H1 (cell line): Measurements from ENCODE around the gene RCL1. TPM values are rescaled to one million over a fixed set of nuclear protein-coding genes. Genes with fewer than 3 reads are reported as not detected.

Experiments used
- CTCF ChIA-PET: fragments of 300-600 bp; sonication (Branson Sonifier 250); formaldehyde crosslinking; loops from one replicate; lab custom pipeline; 2021; ENCODE audit not compliant: partially characterized antibody; lab: Charles Lee
- POLR2A ChIA-PET: fragments of 300-600 bp; sonication (Branson Sonifier 250); formaldehyde crosslinking; loops from one replicate; lab custom pipeline; 2021; ENCODE audit warnings: inconsistent platforms; ENCODE audit not compliant: partially characterized antibody; lab: Charles Lee
- DNase-seq, 2 experiments: peaks; one replicate each; pipeline versions ENCODE4 v3.0.0 to v3.0.0-alpha.2; 2010 to 2022; ENCODE audit warnings: low spot score in 2 of 2, low read depth in 1 of 2, mixed read lengths in 1 of 2
- FAIRE-seq: peaks from 2 replicates; lab custom pipeline; 2011; peaks lifted over from hg19 to GRCh38; lab: Jason Lieb, UNC
- H2AFZ ChIP-seq: 2 replicates; pipeline ENCODE4 v1.8.1; 2012; ENCODE audit warnings: low read length, inconsistent platforms
- H2AK5ac ChIP-seq: 2 replicates; pipeline ENCODE4 v1.6.1; 2013; ENCODE audit warnings: low read depth, low read length
- H2BK120ac ChIP-seq: replicated peaks from 2 replicates; pipeline ENCODE3; 2013; ENCODE audit warnings: low read depth, low read length, inconsistent platforms
- H2BK12ac ChIP-seq: 2 replicates; pipeline ENCODE4 v1.6.1; 2013; ENCODE audit warnings: low read depth, low read length
- H2BK15ac ChIP-seq: 2 replicates; pipeline ENCODE4 v1.6.1; 2013; ENCODE audit warnings: low read length
- H2BK20ac ChIP-seq: 2 replicates; pipeline ENCODE4 v1.6.1; 2013; ENCODE audit warnings: low read length
- H2BK5ac ChIP-seq: 2 replicates; pipeline ENCODE4 v1.6.1; 2013; ENCODE audit warnings: low read depth, low read length
- H3K14ac ChIP-seq: 2 replicates; pipeline ENCODE4 v1.6.1; 2013; ENCODE audit warnings: inconsistent platforms; ENCODE audit not compliant: insufficient read length
- H3K18ac ChIP-seq: 2 replicates; pipeline ENCODE4 v1.6.1; 2013; ENCODE audit warnings: low read length; ENCODE audit errors: extremely low read depth
- H3K23ac ChIP-seq: 2 replicates; pipeline ENCODE4 v1.6.1; 2013; ENCODE audit warnings: inconsistent platforms; ENCODE audit not compliant: insufficient read length
- H3K23me2 ChIP-seq: 2 replicates; pipeline ENCODE4 v1.6.1; 2013; ENCODE audit warnings: low read depth, low read length
- H3K27ac ChIP-seq: 2 replicates; pipeline ENCODE4 v1.6.1; 2011; ENCODE audit warnings: low read depth, low read length, inconsistent platforms
- H3K27me3 ChIP-seq, 4 experiments: replicated peaks in 1 of 4; 1 replicate in 1 of 4; 2 replicates in 3 of 4; pipeline versions ENCODE4 v1.6.1 to v1.8.1; 2011 to 2013; ENCODE audit warnings: low read length in 3 of 4, mild to moderate bottlenecking in 3 of 4, inconsistent platforms in 2 of 4, mixed read lengths in 2 of 4, moderate library complexity in 1 of 4; ENCODE audit not compliant: control insufficient read depth in 3 of 4, insufficient read depth in 3 of 4; ENCODE audit errors: extremely low read depth in 1 of 4
- H3K36me3 ChIP-seq, 4 experiments: 2 replicates each; pipeline versions ENCODE4 v1.6.1 to v1.8.1; 2011 to 2013; ENCODE audit warnings: mild to moderate bottlenecking in 4 of 4, low read length in 3 of 4, moderate library complexity in 2 of 4, control low read depth in 1 of 4, inconsistent platforms in 1 of 4; ENCODE audit not compliant: insufficient read depth in 4 of 4, control insufficient read depth in 2 of 4
- H3K4ac ChIP-seq: replicated peaks from 2 replicates; pipeline ENCODE3; 2013; ENCODE audit warnings: low read length, low read depth, mixed read lengths, inconsistent platforms; ENCODE audit not compliant: insufficient read length
- H3K4me1 ChIP-seq, 4 experiments: replicated peaks in 1 of 4; 1 replicate in 1 of 4; 2 replicates in 3 of 4; pipeline versions ENCODE4 v1.6.1 to v1.8.1; 2011 to 2013; ENCODE audit warnings: low read length in 3 of 4, inconsistent platforms in 2 of 4, mixed read lengths in 1 of 4; ENCODE audit not compliant: insufficient read depth in 4 of 4, control insufficient read depth in 3 of 4
- H3K4me2 ChIP-seq, 2 experiments: 2 replicates each; pipeline versions ENCODE4 v1.6.1 to v1.8.1; 2011 to 2013; ENCODE audit warnings: low read depth in 2 of 2, low read length in 2 of 2, control low read depth in 1 of 2, inconsistent platforms in 1 of 2, mild to moderate bottlenecking in 1 of 2; ENCODE audit not compliant: insufficient read depth in 1 of 2
- H3K4me3 ChIP-seq, 4 experiments: fragments of 200-600, 300-600 bp in 1 of 4; sonication (generic), shearing (Covaris generic), sonication (Bioruptor Twin) in 1 of 4; 2 replicates each; pipeline versions ENCODE4 v1.5.1 to v1.8.1; 2011 to 2016; ENCODE audit warnings: low read length in 4 of 4, low read depth in 3 of 4, control low read depth in 2 of 4, inconsistent platforms in 2 of 4, mild to moderate bottlenecking in 2 of 4, mixed read lengths in 1 of 4, moderate library complexity in 1 of 4; ENCODE audit not compliant: insufficient read depth in 2 of 4; ENCODE audit errors: extremely low read depth in 1 of 4
- H3K56ac ChIP-seq: replicated peaks from 2 replicates; pipeline ENCODE3; 2013; ENCODE audit warnings: low read depth, mild to moderate bottlenecking, mixed read lengths, low read length, inconsistent platforms; ENCODE audit not compliant: insufficient read length
- H3K79me1 ChIP-seq: 2 replicates; pipeline ENCODE4 v1.6.1; 2013; ENCODE audit warnings: low read depth, low read length, control low read depth
- H3K79me2 ChIP-seq, 2 experiments: 2 replicates each; pipeline versions ENCODE4 v1.6.1 to v1.8.1; 2012 to 2013; ENCODE audit warnings: low read length in 2 of 2, mild to moderate bottlenecking in 2 of 2, inconsistent platforms in 1 of 2; ENCODE audit not compliant: insufficient read depth in 2 of 2, control insufficient read depth in 1 of 2
- H3K9ac ChIP-seq, 4 experiments: replicated peaks in 1 of 4; 1 replicate in 1 of 4; 2 replicates in 3 of 4; pipeline versions ENCODE4 v1.6.1 to v1.8.1; 2011 to 2013; ENCODE audit warnings: low read depth in 3 of 4, low read length in 3 of 4, control low read depth in 2 of 4, mild to moderate bottlenecking in 2 of 4, moderate library complexity in 2 of 4, inconsistent platforms in 1 of 4; ENCODE audit errors: extremely low read depth in 1 of 4
- H3K9me3 ChIP-seq, 2 experiments: 2 replicates each; pipeline versions ENCODE4 v1.6.1 to v1.8.1; 2012 to 2013; ENCODE audit warnings: mild to moderate bottlenecking in 2 of 2, moderate library complexity in 2 of 2, control low read depth in 1 of 2, inconsistent platforms in 1 of 2, low read depth in 1 of 2, low read length in 1 of 2, mixed read lengths in 1 of 2; ENCODE audit not compliant: insufficient read depth in 2 of 2
- H4K20me1 ChIP-seq, 2 experiments: replicated peaks in 1 of 2; 2 replicates each; pipeline versions ENCODE3 to v1.8.1; 2011 to 2013; ENCODE audit warnings: inconsistent platforms in 2 of 2, low read length in 2 of 2, mild to moderate bottlenecking in 1 of 2; ENCODE audit not compliant: insufficient read depth in 2 of 2, control insufficient read depth in 1 of 2
- H4K5ac ChIP-seq: 2 replicates; pipeline ENCODE4 v1.6.1; 2013; ENCODE audit warnings: low read length, low read depth, mixed read lengths, inconsistent platforms; ENCODE audit not compliant: insufficient read length
- H4K8ac ChIP-seq: 2 replicates; pipeline ENCODE4 v1.8.0; 2013; ENCODE audit warnings: mild to moderate bottlenecking, moderate library complexity, low read length, inconsistent platforms; ENCODE audit not compliant: insufficient read depth; ENCODE audit errors: extremely low read depth
- H4K91ac ChIP-seq: replicated peaks from 2 replicates; pipeline ENCODE3; 2013; ENCODE audit warnings: low read length, mixed read lengths, inconsistent platforms; ENCODE audit not compliant: insufficient read length
- ATF2 ChIP-seq: IDR thresholded peaks from 2 replicates; pipeline ENCODE4 v1.6.1; 2012; ENCODE audit warnings: low read length, inconsistent platforms
- BRCA1 ChIP-seq: IDR thresholded peaks from 2 replicates; pipeline ENCODE4 v1.6.1; 2012; ENCODE audit warnings: low read depth, low read length, improper control_type of control experiment
- CHD1 ChIP-seq: IDR thresholded peaks from 2 replicates; pipeline ENCODE4 v1.6.1; 2012; ENCODE audit warnings: low read depth, low read length, improper control_type of control experiment
- RNF2 ChIP-seq: fragments of 200-900, 300-1000 bp; sonication (generic); IDR thresholded peaks from 2 replicates; pipeline ENCODE4 v1.7.1; 2016; ENCODE audit warnings: borderline replicate concordance, low read depth, mild to moderate bottlenecking, antibody characterized with exemption, low read length; ENCODE audit not compliant: poor library complexity, severe bottlenecking; ENCODE audit errors: missing control alignments
- SIN3A ChIP-seq, 2 experiments: IDR thresholded peaks in 1 of 2; conservative IDR thresholded peaks in 1 of 2; 2 replicates each; pipeline ENCODE4 v1.6.1; 2011 to 2012; ENCODE audit warnings: low read length in 2 of 2, improper control_type of control experiment in 1 of 2, low read depth in 1 of 2, mild to moderate bottlenecking in 1 of 2
- SIX5 ChIP-seq: IDR thresholded peaks from 2 replicates; pipeline ENCODE4 v1.6.1; 2011; ENCODE audit warnings: mild to moderate bottlenecking, low read depth, low read length
- SP4 ChIP-seq: IDR thresholded peaks from 2 replicates; pipeline ENCODE4 v1.6.1; 2012; ENCODE audit warnings: low read length, inconsistent platforms
- USF2 ChIP-seq: IDR thresholded peaks from 2 replicates; pipeline ENCODE4 v1.6.1; 2011; ENCODE audit warnings: low read length, improper control_type of control experiment
- YY1 ChIP-seq: IDR thresholded peaks from 2 replicates; pipeline ENCODE4 v1.6.1; 2011; ENCODE audit warnings: low read depth, mild to moderate bottlenecking, low read length
- whole genome bisulfite sequencing, 2 experiments: shearing (Covaris generic) in 1 of 2; methylation state at CpG; one replicate each; pipeline versions ENCODE4 v1.1.6 to v1.1.7; 2013 to 2015; ENCODE audit warnings: low lambda C conversion rate in 2 of 2, mixed read lengths in 2 of 2, inconsistent platforms in 1 of 2, low coverage in 1 of 2, missing lambda C conversion rate in 1 of 2; ENCODE audit not compliant: insufficient replicate concordance in 2 of 2, insufficient coverage in 1 of 2, insufficient read length in 1 of 2; ENCODE audit errors: extremely low coverage in 1 of 2, missing lambda C conversion rate in 1 of 2; 5-methylcytosine and 5-hydroxymethylcytosine counted together
- polyA plus RNA-seq, 7 experiments: library from polyadenylated mRNA; depleted of rRNA in 3 of 7; stranded (reverse) in 5 of 7; unstranded in 2 of 7; fragments of >200 nt in 5 of 7; fragments of 200-250 nt in 2 of 7; gene quantifications; 1 replicate in 5 of 7; 2 replicates in 1 of 7; 4 replicates in 1 of 7; pipeline versions ENCODE4 v1.2.1 to v1.2.3, GENCODE V29; 2011 to 2013; ENCODE audit warnings: missing spikeins in 2 of 7, mixed read lengths in 2 of 7
- total RNA-seq: library from RNA; stranded (reverse); fragmentation: NEBNext Ultra II Directional; extraction: Animal tissue kit (Norgen Biotek cat#: 25700); gene quantifications from 2 replicates; pipeline ENCODE4 v1.2.1, GENCODE V29; 2021

The RCL1 gene
- total and polyA plus RNA-seq, 2 of the 8 experiments (the other 6 are each of a cell fraction or from before 2014, with no cell fraction given), result 21.0 to 29.5 TPM

- Histone ChIP-seq H2AK5ac (no peak overlapping the region), H2BK12ac (no peak overlapping the region), H3K18ac (no peak overlapping the region), H3K14ac (no peak overlapping the region), H4K91ac (no peak overlapping the region), H2BK15ac (no peak overlapping the region), H3K4me2 (no peak overlapping the region), H3K9me3 (no peaks in the 10 kb centered on the region), H3K27me3 (no peaks in the 10 kb centered on the region), H3K36me3 (no peaks in the 10 kb centered on the region), H4K5ac (no peak overlapping the region), H3K4me1 (no peaks in the 10 kb centered on the region), H4K8ac (no peak overlapping the region), H2BK120ac (no peak overlapping the region), H2BK5ac (no peak overlapping the region), H2BK20ac (no peak overlapping the region), H3K79me1 (no peaks in the 10 kb centered on the region), H3K79me2 (no peaks in the 10 kb centered on the region), H3K4ac (no peak overlapping the region), H2AFZ (no peak overlapping the region), H4K20me1 (peaks cover 0 to 2% of the 10 kb centered on the region in 2 experiments), H3K27ac (no peak overlapping the region), H3K23ac (no peak overlapping the region), H3K4me3 (no peak overlapping the region), H3K56ac (no peak overlapping the region), H3K9ac (no peak overlapping the region), H3K23me2 (no peaks in the 10 kb centered on the region)
- POLR2A ChIA-PET, result no interaction called here
- DNase-seq (no peak), FAIRE-seq (no peak)
- no peak for TF ChIP-seq SP4
- TF ChIP-seq USF2, result no peak
- TF ChIP-seq YY1, result no peak
- TF ChIP-seq SIN3A (conservative IDR thresholded peaks at IDR 0.05 in 1 of 2, IDR thresholded peaks at IDR 0.05 in 1 of 2; ENCODE audit: low read depth in 1 of 2, low read length in 2 of 2), result no peak
- TF ChIP-seq CHD1, result no peak
- TF ChIP-seq SIX5, result no peak
- TF ChIP-seq RNF2, result no peak
- no peak for TF ChIP-seq ATF2
- TF ChIP-seq BRCA1, result no peak
- CTCF ChIA-PET, result interaction anchor here (0.6 to 1.6 kb wide), 3 partner anchors 11 to 1040 kb away, joined by 3 to 9 read pairs (median 5); no protein-coding TSS in a partner anchor
- 86% methylated on average over 4 of the region's 4 CpGs; no CpG with 5 or more reads in 1 of the 2 experiments for WGBS, 2 experiments
Observed at GRCh38 chr9:4873066-4873465, 80.3 kb downstream of the RCL1 start.
